Panc1 (cell line): ENCODE results near the gene CDX1. TPM values are rescaled to one million over a fixed set of nuclear protein-coding genes. Genes with fewer than 3 reads are reported as not detected.

Experiments
- ATAC-seq: fragments of 200-7000 bp; cut with Tn5 transposase; 2 replicates; pipeline ENCODE4 v1.9.1; 2020; ENCODE audit warnings: mild to moderate bottlenecking, moderate library complexity
- BruUV-seq: library from RNA; stranded (reverse); fragments of 400-500 nt; replicated peaks from 2 replicates; lab custom pipeline; 2021; lab: Mats Ljungman, UMichigan
- CTCF ChIA-PET: fragments of 300-600 bp; sonication (Branson Sonifier 250); formaldehyde crosslinking; loops from one replicate; lab custom pipeline; 2022; ENCODE audit warnings: antibody characterized with exemption; lab: Charles Lee
- POLR2A ChIA-PET: fragments of 300-600 bp; sonication (Branson Sonifier 250); formaldehyde crosslinking; loops from one replicate; lab custom pipeline; 2022; ENCODE audit warnings: antibody characterized with exemption; lab: Charles Lee
- DNase-seq: peaks from one replicate; pipeline ENCODE4 v3.0.0-alpha.2; 2010; ENCODE audit warnings: low read depth, low spot score
- H3K27ac ChIP-seq: 2 replicates; pipeline ENCODE4 v1.5.1; 2011; ENCODE audit warnings: mild to moderate bottlenecking, low read length, inconsistent platforms
- H3K27me3 ChIP-seq: fragments of 200-500 bp; sonication (Bioruptor generic); 2 replicates; pipeline ENCODE4 v1.6.0; 2014; ENCODE audit warnings: low read length, inconsistent platforms; ENCODE audit not compliant: control insufficient read depth, insufficient read depth
- H3K36me3 ChIP-seq: fragments of 200-500 bp; sonication (Bioruptor generic); 2 replicates; pipeline ENCODE4 v1.5.1; 2014; ENCODE audit warnings: inconsistent platforms, mild to moderate bottlenecking, low read length, moderate library complexity; ENCODE audit not compliant: control insufficient read depth, insufficient read depth
- H3K4me1 ChIP-seq: 2 replicates; pipeline ENCODE4 v1.5.1; 2011; ENCODE audit warnings: inconsistent platforms, mild to moderate bottlenecking, low read length, moderate library complexity; ENCODE audit not compliant: control insufficient read depth, insufficient read depth
- H3K4me3 ChIP-seq, 2 experiments: 2 replicates each; pipeline ENCODE4 v1.5.1; 2011 to 2012; ENCODE audit warnings: low read depth in 2 of 2, low read length in 2 of 2, mild to moderate bottlenecking in 2 of 2, inconsistent platforms in 1 of 2, moderate library complexity in 1 of 2
- H3K9me3 ChIP-seq: fragments of 200-500 bp; sonication (Bioruptor generic); 2 replicates; pipeline ENCODE4 v1.5.1; 2014; ENCODE audit warnings: low read depth, mild to moderate bottlenecking, inconsistent platforms, low read length, moderate library complexity; ENCODE audit not compliant: control insufficient read depth, insufficient read depth
- POLR2AphosphoS5 ChIP-seq: IDR thresholded peaks from 2 replicates; pipeline ENCODE4 v1.6.1; 2012; ENCODE audit warnings: mild to moderate bottlenecking, low read depth, low read length, moderate library complexity
- SIN3A ChIP-seq: IDR thresholded peaks from 2 replicates; pipeline ENCODE4 v1.6.1; 2012; ENCODE audit warnings: low read depth, mild to moderate bottlenecking, low read length, moderate library complexity, borderline replicate concordance; ENCODE audit not compliant: insufficient read depth
- TCF7L2 ChIP-seq: IDR thresholded peaks from 2 replicates; pipeline ENCODE4 v1.6.1; 2011; ENCODE audit warnings: mild to moderate bottlenecking, low read depth, low read length, inconsistent platforms
- in situ Hi-C: cut with HindIII; loops from 2 replicates; pipeline ENCODE4 v1.10.0; 2016; ENCODE audit warnings: low sequenced_read_pairs, low pct_unique_long_range_greater_than_20kb
- intact Hi-C: fragments of 100-400 bp; cut with micrococcal nuclease; formaldehyde crosslinking; loops from one replicate; pipeline ENCODE4 v1.10.0; 2022; ENCODE audit not compliant: unreplicated experiment
- total RNA-seq: library from RNA; stranded (reverse); gene quantifications from one replicate; pipeline ENCODE4 v1.2.1, GENCODE V29; 2021; ENCODE audit not compliant: unreplicated experiment
- TF ChIP-seq, protein P1 (sequence below): fragments of 450-650 bp; IDR thresholded peaks from 2 replicates; pipeline ENCODE4 v1.5.1; 2017; ENCODE audit warnings: mild to moderate bottlenecking
- TF ChIP-seq, protein P2 (sequence below), 2 experiments: IDR thresholded peaks; 2 replicates each; pipeline ENCODE4 v1.6.1; 2011 to 2012; ENCODE audit warnings: low read depth in 2 of 2, control low read depth in 1 of 2, low read length in 1 of 2, mild to moderate bottlenecking in 1 of 2, moderate library complexity in 1 of 2; ENCODE audit not compliant: insufficient read depth in 1 of 2

CDX1 gene
- total RNA-seq, 1 experiment from 2014 or later = not detected

DNA sequence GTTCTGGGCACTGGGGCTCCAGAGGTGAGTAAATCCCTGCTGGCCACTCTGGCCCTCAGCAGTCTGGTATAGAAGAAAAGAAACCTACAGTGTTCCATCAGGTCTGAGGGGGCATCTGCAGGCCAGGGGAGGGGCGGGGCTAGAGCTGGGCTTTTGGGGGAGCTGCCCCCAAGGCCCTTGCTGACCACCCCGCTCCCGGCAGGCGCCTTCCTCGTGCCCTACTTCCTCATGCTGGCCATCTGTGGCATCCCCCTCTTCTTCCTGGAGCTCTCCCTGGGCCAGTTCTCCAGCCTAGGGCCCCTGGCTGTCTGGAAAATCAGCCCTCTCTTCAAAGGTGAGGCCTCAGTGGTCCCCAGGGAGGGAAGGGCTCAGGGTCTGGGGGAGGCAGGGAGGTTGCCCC, 29.9 kb downstream of the CDX1 start:
- BruUV-seq = no TSS peak
- Histone ChIP-seq H3K36me3 (no peaks in the 10 kb centered on the region), H3K9me3 (no peaks in the 10 kb centered on the region), H3K4me3 (no peak overlapping the region), H3K27ac (no peak overlapping the region), H3K4me1 (no peaks in the 10 kb centered on the region), H3K27me3 (0 out of 2 replicates have a peak, but pooled peaks cover 3% of the 10 kb centered on the region)
- intact Hi-C loops = no loop called here
- CTCF ChIA-PET = no interaction called here
- in situ Hi-C loops = no loop called here
- DNase-seq = no peak
- no peak for ATAC-seq
- POLR2A ChIA-PET = no interaction called here
- TF ChIP-seq, protein P1, sequence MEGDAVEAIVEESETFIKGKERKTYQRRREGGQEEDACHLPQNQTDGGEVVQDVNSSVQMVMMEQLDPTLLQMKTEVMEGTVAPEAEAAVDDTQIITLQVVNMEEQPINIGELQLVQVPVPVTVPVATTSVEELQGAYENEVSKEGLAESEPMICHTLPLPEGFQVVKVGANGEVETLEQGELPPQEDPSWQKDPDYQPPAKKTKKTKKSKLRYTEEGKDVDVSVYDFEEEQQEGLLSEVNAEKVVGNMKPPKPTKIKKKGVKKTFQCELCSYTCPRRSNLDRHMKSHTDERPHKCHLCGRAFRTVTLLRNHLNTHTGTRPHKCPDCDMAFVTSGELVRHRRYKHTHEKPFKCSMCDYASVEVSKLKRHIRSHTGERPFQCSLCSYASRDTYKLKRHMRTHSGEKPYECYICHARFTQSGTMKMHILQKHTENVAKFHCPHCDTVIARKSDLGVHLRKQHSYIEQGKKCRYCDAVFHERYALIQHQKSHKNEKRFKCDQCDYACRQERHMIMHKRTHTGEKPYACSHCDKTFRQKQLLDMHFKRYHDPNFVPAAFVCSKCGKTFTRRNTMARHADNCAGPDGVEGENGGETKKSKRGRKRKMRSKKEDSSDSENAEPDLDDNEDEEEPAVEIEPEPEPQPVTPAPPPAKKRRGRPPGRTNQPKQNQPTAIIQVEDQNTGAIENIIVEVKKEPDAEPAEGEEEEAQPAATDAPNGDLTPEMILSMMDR = no peak
- TF ChIP-seq TCF7L2 (no peak), POLR2AphosphoS5 (no peak), SIN3A (no peak)
- TF ChIP-seq, protein P2, sequence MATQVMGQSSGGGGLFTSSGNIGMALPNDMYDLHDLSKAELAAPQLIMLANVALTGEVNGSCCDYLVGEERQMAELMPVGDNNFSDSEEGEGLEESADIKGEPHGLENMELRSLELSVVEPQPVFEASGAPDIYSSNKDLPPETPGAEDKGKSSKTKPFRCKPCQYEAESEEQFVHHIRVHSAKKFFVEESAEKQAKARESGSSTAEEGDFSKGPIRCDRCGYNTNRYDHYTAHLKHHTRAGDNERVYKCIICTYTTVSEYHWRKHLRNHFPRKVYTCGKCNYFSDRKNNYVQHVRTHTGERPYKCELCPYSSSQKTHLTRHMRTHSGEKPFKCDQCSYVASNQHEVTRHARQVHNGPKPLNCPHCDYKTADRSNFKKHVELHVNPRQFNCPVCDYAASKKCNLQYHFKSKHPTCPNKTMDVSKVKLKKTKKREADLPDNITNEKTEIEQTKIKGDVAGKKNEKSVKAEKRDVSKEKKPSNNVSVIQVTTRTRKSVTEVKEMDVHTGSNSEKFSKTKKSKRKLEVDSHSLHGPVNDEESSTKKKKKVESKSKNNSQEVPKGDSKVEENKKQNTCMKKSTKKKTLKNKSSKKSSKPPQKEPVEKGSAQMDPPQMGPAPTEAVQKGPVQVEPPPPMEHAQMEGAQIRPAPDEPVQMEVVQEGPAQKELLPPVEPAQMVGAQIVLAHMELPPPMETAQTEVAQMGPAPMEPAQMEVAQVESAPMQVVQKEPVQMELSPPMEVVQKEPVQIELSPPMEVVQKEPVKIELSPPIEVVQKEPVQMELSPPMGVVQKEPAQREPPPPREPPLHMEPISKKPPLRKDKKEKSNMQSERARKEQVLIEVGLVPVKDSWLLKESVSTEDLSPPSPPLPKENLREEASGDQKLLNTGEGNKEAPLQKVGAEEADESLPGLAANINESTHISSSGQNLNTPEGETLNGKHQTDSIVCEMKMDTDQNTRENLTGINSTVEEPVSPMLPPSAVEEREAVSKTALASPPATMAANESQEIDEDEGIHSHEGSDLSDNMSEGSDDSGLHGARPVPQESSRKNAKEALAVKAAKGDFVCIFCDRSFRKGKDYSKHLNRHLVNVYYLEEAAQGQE (IDR thresholded peaks at IDR 0.05; ENCODE audit: insufficient read depth in 1 of 2, low read depth in 2 of 2, low read length in 1 of 2) = no peak

DNA sequence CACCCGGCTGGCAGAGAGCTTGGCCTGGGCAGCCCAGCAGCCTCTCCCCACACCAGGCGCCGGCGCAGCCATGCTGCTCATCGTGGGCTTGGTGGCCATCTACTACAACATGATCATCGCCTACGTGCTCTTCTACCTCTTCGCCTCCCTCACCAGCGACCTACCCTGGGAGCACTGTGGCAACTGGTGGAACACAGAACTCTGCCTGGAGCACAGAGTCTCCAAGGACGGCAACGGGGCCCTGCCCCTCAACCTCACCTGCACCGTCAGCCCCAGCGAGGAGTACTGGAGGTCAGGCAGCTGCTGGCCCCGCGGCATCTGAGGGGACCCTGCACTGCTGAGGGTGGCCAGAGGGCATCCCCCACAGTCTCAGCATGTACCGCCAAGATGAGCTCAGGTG, 30.4 kb downstream of the CDX1 start:
- ChIA-PET CTCF (no interaction called here), POLR2A (no interaction called here)
- TF ChIP-seq SIN3A (no peak), TCF7L2 (no peak), POLR2AphosphoS5 (no peak)
- TF ChIP-seq, protein P2 (IDR thresholded peaks at IDR 0.05; ENCODE audit: insufficient read depth in 1 of 2, low read depth in 2 of 2, low read length in 1 of 2) = no peak
- TF ChIP-seq, protein P1 = no peak
- Histone ChIP-seq H3K4me3 (no peak overlapping the region), H3K36me3 (no peaks in the 10 kb centered on the region), H3K27ac (no peak overlapping the region), H3K27me3 (peaks cover 3% of the 10 kb centered on the region; the same call in 1 of the 2 replicates), H3K9me3 (no peaks in the 10 kb centered on the region), H3K4me1 (no peaks in the 10 kb centered on the region)
- BruUV-seq = no TSS peak
- ATAC-seq (no peak), DNase-seq (no peak)
- in situ Hi-C loops (no loop called here), intact Hi-C loops (no loop called here)
